K562 (cell line): Measurements from ENCODE around the gene ESPN.

ENCODE experiments used
- EZH2 ChIP-seq: IDR thresholded peaks from 2 replicates; pipeline ENCODE4 v1.6.1; 2012; ENCODE audit warnings: low read depth, mild to moderate bottlenecking, inconsistent platforms, low read length, borderline replicate concordance
- HDGF ChIP-seq: fragments of 450-650 bp; IDR thresholded peaks from 2 replicates; pipeline ENCODE4 v1.6.1; 2016
- MAFK ChIP-seq: IDR thresholded peaks from 2 replicates; pipeline ENCODE4 v1.6.1; 2011; ENCODE audit warnings: low read length, improper control_type of control experiment
- TOE1 ChIP-seq, 2 experiments: fragments of 450-650 bp in 1 of 2; sonication (generic) in 1 of 2; formaldehyde crosslinking in 1 of 2; IDR thresholded peaks; 2 replicates each; pipeline versions ENCODE4 v1.7.1 to v1.8.0; 2016 to 2022; ENCODE audit warnings: borderline replicate concordance in 2 of 2, mild to moderate bottlenecking in 2 of 2, antibody characterized with exemption in 1 of 2, inconsistent platforms in 1 of 2, low read depth in 1 of 2, missing genetic modification reagents in 1 of 2, moderate library complexity in 1 of 2
- USF2 ChIP-seq: sonication (generic); formaldehyde crosslinking; IDR thresholded peaks from 2 replicates; pipeline ENCODE4 v1.5.0; 2020; ENCODE audit warnings: missing genetic modification reagents
- ZNF197 ChIP-seq: fragments of 200-800 bp; sonication (Bioruptor generic); IDR thresholded peaks from 2 replicates; pipeline ENCODE4 v1.6.1; 2016; ENCODE audit warnings: low read depth, missing genetic modification characterization, missing compliant biosample characterization
- TF ChIP-seq, protein P1 (sequence below), 3 experiments: IDR thresholded peaks in 2 of 3; conservative IDR thresholded peaks in 1 of 3; 2 replicates each; pipeline ENCODE4 v1.5.1; 2011 to 2012; ENCODE audit warnings: low read length in 3 of 3, mild to moderate bottlenecking in 3 of 3, control low read depth in 2 of 3, improper control_type of control experiment in 1 of 3, inconsistent platforms in 1 of 3, low read depth in 1 of 3, mixed read lengths in 1 of 3, moderate library complexity in 1 of 3; ENCODE audit not compliant: insufficient read depth in 2 of 3

DNA sequence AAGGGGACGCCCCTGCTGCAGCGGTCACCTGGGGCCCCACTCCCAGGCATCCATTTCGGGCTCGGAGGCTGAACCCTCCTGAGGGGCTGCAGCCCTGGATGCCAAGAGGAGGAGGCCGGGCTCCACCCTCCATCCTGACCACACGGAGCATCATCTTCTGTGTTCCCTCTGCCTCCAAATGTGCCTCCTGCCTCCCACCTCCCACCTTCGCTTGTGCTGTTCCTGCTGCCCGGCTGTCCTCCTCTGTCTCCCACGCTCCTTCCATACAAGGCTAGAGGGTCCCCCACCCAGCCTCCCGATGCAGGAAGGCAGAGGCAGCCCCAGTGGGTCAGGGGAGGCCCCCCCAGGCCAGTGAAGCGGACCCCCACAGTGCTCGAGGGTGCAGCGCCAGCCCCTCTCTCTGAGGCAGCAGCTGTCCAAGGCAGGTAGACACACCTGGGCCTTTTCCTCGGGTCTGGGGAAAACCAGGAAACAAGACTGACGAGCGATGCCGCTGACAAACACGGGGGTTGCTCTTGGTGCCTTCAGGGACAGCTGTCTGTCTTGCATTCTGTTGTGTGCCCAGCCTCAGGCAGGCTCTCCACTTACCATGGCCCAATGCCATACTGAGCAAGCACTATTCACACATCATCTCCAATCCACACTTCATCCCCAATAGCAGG lies 83.7 kb downstream of the ESPN start:
- TF ChIP-seq, protein P1, sequence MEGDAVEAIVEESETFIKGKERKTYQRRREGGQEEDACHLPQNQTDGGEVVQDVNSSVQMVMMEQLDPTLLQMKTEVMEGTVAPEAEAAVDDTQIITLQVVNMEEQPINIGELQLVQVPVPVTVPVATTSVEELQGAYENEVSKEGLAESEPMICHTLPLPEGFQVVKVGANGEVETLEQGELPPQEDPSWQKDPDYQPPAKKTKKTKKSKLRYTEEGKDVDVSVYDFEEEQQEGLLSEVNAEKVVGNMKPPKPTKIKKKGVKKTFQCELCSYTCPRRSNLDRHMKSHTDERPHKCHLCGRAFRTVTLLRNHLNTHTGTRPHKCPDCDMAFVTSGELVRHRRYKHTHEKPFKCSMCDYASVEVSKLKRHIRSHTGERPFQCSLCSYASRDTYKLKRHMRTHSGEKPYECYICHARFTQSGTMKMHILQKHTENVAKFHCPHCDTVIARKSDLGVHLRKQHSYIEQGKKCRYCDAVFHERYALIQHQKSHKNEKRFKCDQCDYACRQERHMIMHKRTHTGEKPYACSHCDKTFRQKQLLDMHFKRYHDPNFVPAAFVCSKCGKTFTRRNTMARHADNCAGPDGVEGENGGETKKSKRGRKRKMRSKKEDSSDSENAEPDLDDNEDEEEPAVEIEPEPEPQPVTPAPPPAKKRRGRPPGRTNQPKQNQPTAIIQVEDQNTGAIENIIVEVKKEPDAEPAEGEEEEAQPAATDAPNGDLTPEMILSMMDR (IDR thresholded peaks at IDR 0.05 in 2 of 3, conservative IDR thresholded peaks at IDR 0.05 in 1 of 3; ENCODE audit: insufficient read depth in 2 of 3, low read depth in 1 of 3, low read length in 3 of 3): no peak
- TF ChIP-seq MAFK (no peak), ZNF197 (CRISPR knock-in tag) (no peak), HDGF (no peak), USF2 (CRISPR knock-in tag) (no peak), EZH2 (no peak), TOE1 (IDR thresholded peaks at IDR 0.05; ENCODE audit: borderline replicate concordance) (no peak), TOE1 (CRISPR knock-in tag; IDR thresholded peaks at IDR 0.05; ENCODE audit: borderline replicate concordance, low read depth) (no peak)
